K562 (cell line): ENCODE results near the gene IRS2. TPM values are rescaled to one million over a fixed set of nuclear protein-coding genes. Genes with fewer than 3 reads are reported as not detected.
A peak's percentile ranks its signal among the peaks of the same experiment; 100 is the strongest.

Experiments used
- ATAC-seq: fragments of 200-7000 bp; cut with Tn5 transposase; 3 replicates; pipeline ENCODE4 v1.9.1; 2020; ENCODE audit warnings: moderate library complexity
- BruUV-seq: library from RNA; stranded (reverse); fragments of 400-500 nt; replicated peaks from 2 replicates; lab custom pipeline; 2021; lab: Mats Ljungman, UMichigan
- CTCF ChIA-PET: fragments of 300-600 bp; formaldehyde crosslinking; extraction: SDS; loops from one replicate; lab custom pipeline; 2021; ENCODE audit warnings: low intra/inter-chr PET ratio; lab: Yijun Ruan, JAX
- POLR2A ChIA-PET: fragments of 300-600, 350-650 bp; sonication (Branson Sonifier 250); formaldehyde crosslinking; extraction: SDS; loops from one replicate; lab custom pipeline; 2021; ENCODE audit warnings: antibody characterized with exemption, inconsistent platforms; lab: Yijun Ruan, JAX
- DNase-seq, 4 experiments: peaks; one replicate each; pipeline versions ENCODE4 v3.0.0 to v3.0.0-alpha.2; 2011 to 2018; ENCODE audit warnings: low spot score in 3 of 4, mixed read lengths in 3 of 4; ENCODE audit errors: extremely low read depth in 1 of 4
- FAIRE-seq: peaks from 2 replicates; lab custom pipeline; 2011; peaks lifted over from hg19 to GRCh38; lab: Jason Lieb, UNC
- H2AFZ ChIP-seq: 2 replicates; pipeline ENCODE4 v1.6.0; 2011; ENCODE audit warnings: low read depth, low read length, control low read depth, inconsistent platforms
- H3K27ac ChIP-seq: fragments of 200-600 bp; 3 replicates; pipeline ENCODE4 v1.8.0; 2011; ENCODE audit warnings: low read depth, mild to moderate bottlenecking, control low read depth, inconsistent platforms, low read length, moderate library complexity, mixed read lengths; ENCODE audit errors: extremely low read depth
- H3K27me3 ChIP-seq, 2 experiments: fragments of 300-600 bp in 1 of 2; 2 replicates in 1 of 2; 3 replicates in 1 of 2; pipeline versions ENCODE4 v1.6.0 to v1.8.0; 2011; ENCODE audit warnings: inconsistent platforms in 2 of 2, low read length in 2 of 2, mild to moderate bottlenecking in 1 of 2, mixed read lengths in 1 of 2, moderate library complexity in 1 of 2; ENCODE audit not compliant: control insufficient read depth in 2 of 2, insufficient read depth in 2 of 2
- H3K36me3 ChIP-seq: fragments of 300-600 bp; 3 replicates; pipeline ENCODE4 v1.8.0; 2011; ENCODE audit warnings: mild to moderate bottlenecking, low read length, inconsistent platforms; ENCODE audit not compliant: control insufficient read depth, insufficient read depth
- H3K4me1 ChIP-seq, 2 experiments: fragments of 200-600 bp in 1 of 2; replicated peaks in 1 of 2; 2 replicates in 1 of 2; 3 replicates in 1 of 2; pipeline versions ENCODE4 v1.5.1 to v1.8.0; 2011; ENCODE audit warnings: inconsistent platforms in 2 of 2, low read length in 2 of 2, mild to moderate bottlenecking in 1 of 2, mixed read lengths in 1 of 2, moderate library complexity in 1 of 2; ENCODE audit not compliant: control insufficient read depth in 2 of 2, insufficient read depth in 2 of 2
- H3K4me2 ChIP-seq: 2 replicates; pipeline ENCODE4 v1.6.1; 2011; ENCODE audit warnings: low read length, control low read depth, inconsistent platforms, mixed read lengths; ENCODE audit not compliant: insufficient read depth
- H3K4me3 ChIP-seq: fragments of 200-600 bp; sonication (generic), shearing (Covaris generic); 2 replicates; pipeline ENCODE4 v1.5.1; 2016; ENCODE audit warnings: control low read depth, inconsistent platforms
- H3K79me2 ChIP-seq: fragments of 200-600 bp; 3 replicates; pipeline ENCODE4 v1.8.0; 2011; ENCODE audit warnings: low read length, inconsistent platforms; ENCODE audit not compliant: control insufficient read depth, insufficient read depth
- H3K9ac ChIP-seq, 2 experiments: 2 replicates each; pipeline versions ENCODE4 v1.6.0 to v1.6.1; 2011; ENCODE audit warnings: low read depth in 2 of 2, low read length in 2 of 2, control low read depth in 1 of 2, inconsistent platforms in 1 of 2, mild to moderate bottlenecking in 1 of 2, mixed read lengths in 1 of 2; ENCODE audit not compliant: insufficient read depth in 1 of 2
- H3K9me1 ChIP-seq: one replicate; pipeline ENCODE4 v1.6.0; 2011; ENCODE audit warnings: inconsistent platforms, mild to moderate bottlenecking, low read length, moderate library complexity; ENCODE audit not compliant: control insufficient read depth, insufficient read depth
- H3K9me3 ChIP-seq: replicated peaks from 2 replicates; pipeline ENCODE4 v1.5.1; 2011; ENCODE audit warnings: low read depth, low read length, inconsistent platforms; ENCODE audit not compliant: control insufficient read depth, insufficient read depth
- H4K20me1 ChIP-seq: replicated peaks from 2 replicates; pipeline ENCODE4 v1.6.1; 2011; ENCODE audit warnings: low read length, inconsistent platforms, mixed read lengths; ENCODE audit not compliant: control insufficient read depth, insufficient read depth
- CEBPB ChIP-seq: fragments of 450-650 bp; IDR thresholded peaks from 2 replicates; pipeline ENCODE4 v1.6.1; 2016; ENCODE audit warnings: missing genetic modification characterization, missing compliant biosample characterization
- GTF2B ChIP-seq: IDR thresholded peaks from 2 replicates; pipeline ENCODE4 v1.6.1; 2011; ENCODE audit not compliant: insufficient read length; ENCODE audit errors: extremely low read depth
- KDM1A ChIP-seq, 2 experiments: fragments of 450-650 bp; IDR thresholded peaks; 2 replicates each; pipeline ENCODE4 v1.6.1; 2016; ENCODE audit warnings: mild to moderate bottlenecking in 2 of 2
- POLR2G ChIP-seq: fragments of 200-400 bp; formaldehyde crosslinking; IDR thresholded peaks from 2 replicates; pipeline ENCODE4 v1.6.1; 2017; ENCODE audit warnings: low read depth, mild to moderate bottlenecking, antibody characterized with exemption, low read length, moderate library complexity
- RBFOX2 ChIP-seq: fragments of 200-400 bp; formaldehyde crosslinking; IDR thresholded peaks from 2 replicates; pipeline ENCODE4 v1.6.1; 2017; ENCODE audit warnings: low read depth, mild to moderate bottlenecking, low read length, moderate library complexity
- TAF15 ChIP-seq: fragments of 200-400 bp; formaldehyde crosslinking; IDR thresholded peaks from 2 replicates; pipeline ENCODE4 v1.6.1; 2017; ENCODE audit warnings: mild to moderate bottlenecking, low read depth, low read length, moderate library complexity
- ZBTB33 ChIP-seq: sonication (generic); formaldehyde crosslinking; IDR thresholded peaks from 2 replicates; pipeline ENCODE4 v1.8.1; 2023; ENCODE audit warnings: mild to moderate bottlenecking, missing genetic modification reagents
- WGBS: fragments of 100-300 bp; shearing (Covaris generic); methylation state at CpG from one replicate; pipeline ENCODE4 v1.1.6; 2016; ENCODE audit warnings: low coverage, mixed read lengths; ENCODE audit not compliant: insufficient coverage; ENCODE audit errors: missing lambda C conversion rate; 5-methylcytosine and 5-hydroxymethylcytosine counted together
- in situ Hi-C: fragments of 300-500 bp; cut with MboI; formaldehyde crosslinking; loops from 4 replicates; pipeline ENCODE4 v1.15.0; 2018; ENCODE audit warnings: inconsistent platforms, mixed read lengths
- intact Hi-C: fragments of 100-400 bp; cut with micrococcal nuclease; formaldehyde crosslinking; loops from 2 replicates; pipeline ENCODE4 v1.14.2; 2022
- polyA plus RNA-seq, 8 experiments: library from polyadenylated mRNA; depleted of rRNA in 4 of 8; stranded (reverse) in 5 of 8; unstranded in 3 of 8; fragments of >200 nt; fragmentation: Nextera tagmentation in 2 of 8; fragmentation: Illumina TruSeq in 1 of 8; extraction: Ambion mirVana in 2 of 8; extraction: Trizol in 1 of 8; gene quantifications; 2 replicates each; pipeline versions ENCODE4 v1.2.1 to v1.2.3, GENCODE V29; 2011 to 2014; ENCODE audit warnings: inconsistent platforms in 1 of 8, missing spikeins in 1 of 8
- total RNA-seq, 7 experiments: library from RNA; depleted of rRNA in 6 of 7; stranded (reverse); fragments of >200 nt in 6 of 7; fragmentation: Illumina TruSeq in 2 of 7; extraction: Trizol in 2 of 7; gene quantifications; 2 replicates each; pipeline versions ENCODE4 v1.2.1 to v1.2.3, GENCODE V29; 2011 to 2021; ENCODE audit warnings: low replicate concordance in 1 of 7

Gene IRS2
- total and polyA plus RNA-seq, 9 of the 15 experiments (the other 6 are each of a cell fraction or from before 2014, with no cell fraction given): 0.36 to 4.6 (median 0.63) TPM

GRCh38 chr13:109783447-109783814 lies 3.0 kb downstream of the IRS2 start:
- in situ Hi-C loops (no loop called here), intact Hi-C loops (no loop called here)
- Histone ChIP-seq H3K36me3 (no peaks in the 10 kb centered on the region), H3K9ac (no peak overlapping the region), H3K9me3 (no peaks in the 10 kb centered on the region), H3K4me2 (no peak overlapping the region), H3K9me1 (no peaks in the 10 kb centered on the region), H3K79me2 (peaks cover 29% of the 10 kb centered on the region), H3K27ac (no peak overlapping the region), H3K4me1 (peaks cover 5 to 37% of the 10 kb centered on the region in 2 experiments; a peak in 3 of 5 replicates), H2AFZ (no peak overlapping the region), H3K27me3 (no peaks in the 10 kb centered on the region), H4K20me1 (no peaks in the 10 kb centered on the region; the same call in 1 of the 2 replicates), H3K4me3 (no peak overlapping the region)
- DNase-seq (no peak), ATAC-seq (no peak), FAIRE-seq (no peak)
- POLR2A ChIA-PET: no interaction called here
- whole genome bisulfite sequencing: 98% methylated on average over 8 of the region's 29 CpGs
- CTCF ChIA-PET: no interaction called here
- TF ChIP-seq GTF2B: no peak
- no peak for TF ChIP-seq CEBPB (tag)
- TF ChIP-seq RBFOX2: peak; percentile 23
- TF ChIP-seq TAF15: no peak
- no TSS peak for BruUV-seq

- Histone ChIP-seq H3K9ac (no peak overlapping the region), H3K79me2 (peaks cover 34% of the 10 kb centered on the region), H3K27ac (no peak overlapping the region), H3K36me3 (no peaks in the 10 kb centered on the region), H3K4me1 (peaks cover 7 to 37% of the 10 kb centered on the region in 2 experiments; a peak in 3 of 5 replicates), H2AFZ (no peak overlapping the region), H4K20me1 (no peaks in the 10 kb centered on the region; the same call in 1 of the 2 replicates), H3K4me2 (no peak overlapping the region)
- intact Hi-C loops: no loop called here
- DNase-seq: no peak
- ATAC-seq: no peak
- ChIA-PET POLR2A (no interaction called here), CTCF (no interaction called here)
- TF ChIP-seq RBFOX2: peak; percentile 7; the same call in 1 of the 2 replicates
- no peak for TF ChIP-seq KDM1A (IDR thresholded peaks at IDR 0.05)
- TF ChIP-seq ZBTB33 (CRISPR knock-in tag): 0 out of 2 replicates have a peak, but pooled peaks have one; percentile 11
- peak; percentile 43; the same call in 1 of the 2 replicates for TF ChIP-seq POLR2G
- TF ChIP-seq, all 486 proteins: peak for 3
- H3K4me3 ChIP-seq: no peak overlapping the region
- H3K9me3 ChIP-seq: no peaks in the 10 kb centered on the region
- no TSS peak for BruUV-seq
- no peak for FAIRE-seq
- no peaks in the 10 kb centered on the region for H3K27me3 ChIP-seq
- WGBS: 100% methylated on average over 3 of the region's 72 CpGs
- H3K9me1 ChIP-seq: no peaks in the 10 kb centered on the region
- in situ Hi-C loops: no loop called here
Observed at GRCh38 chr13:109782823-109783431, 3.5 kb downstream of the IRS2 start.
